ENCODE measurements around the gene CHML.

Gene CHML

DNA sequence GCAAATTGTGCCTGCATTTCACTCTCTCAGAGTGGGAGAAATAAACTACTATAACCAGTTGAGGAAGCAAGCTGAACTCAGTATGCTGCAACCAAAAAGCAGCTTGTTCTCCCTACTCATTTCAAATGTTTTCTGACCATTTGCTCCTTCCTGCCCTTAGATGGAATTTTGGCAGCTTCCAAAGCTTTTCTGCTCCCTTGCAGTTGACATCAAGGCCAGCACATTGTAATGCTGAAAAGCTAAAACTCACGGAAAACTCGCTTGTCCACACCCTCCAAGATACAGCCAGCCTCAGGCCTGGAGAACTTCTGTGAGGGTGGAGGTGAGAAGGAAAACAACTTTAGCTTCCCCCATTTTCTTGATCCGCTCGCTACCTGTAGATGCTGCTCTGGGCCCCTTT lies 5.0 kb upstream of the CHML start:
- DNase-seq: no peak

DNA sequence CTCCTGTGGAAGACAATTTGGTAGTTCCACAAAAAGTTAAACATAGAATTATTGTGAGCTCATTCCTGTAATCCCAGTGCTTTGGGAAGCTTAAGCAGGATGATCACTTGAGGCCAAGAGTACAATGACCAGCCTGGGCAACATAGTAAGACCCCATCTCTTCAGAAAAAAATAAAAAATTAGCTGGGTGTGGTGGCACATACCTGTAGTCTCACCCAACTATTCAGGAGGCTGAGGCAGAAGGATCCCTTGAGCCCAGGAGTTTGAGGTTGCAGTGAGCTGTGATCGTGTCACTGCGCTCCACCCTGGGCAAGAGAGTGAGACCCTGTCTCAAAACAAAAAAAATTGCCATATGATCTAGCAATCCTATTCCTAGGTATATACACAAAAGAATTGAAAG lies 4.1 kb upstream of the CHML start:
- no peak for DNase-seq

- no peak for DNase-seq
These were observed 2.4 kb upstream of the CHML start for GRCh38 chr1:241642593-241642944.

DNA sequence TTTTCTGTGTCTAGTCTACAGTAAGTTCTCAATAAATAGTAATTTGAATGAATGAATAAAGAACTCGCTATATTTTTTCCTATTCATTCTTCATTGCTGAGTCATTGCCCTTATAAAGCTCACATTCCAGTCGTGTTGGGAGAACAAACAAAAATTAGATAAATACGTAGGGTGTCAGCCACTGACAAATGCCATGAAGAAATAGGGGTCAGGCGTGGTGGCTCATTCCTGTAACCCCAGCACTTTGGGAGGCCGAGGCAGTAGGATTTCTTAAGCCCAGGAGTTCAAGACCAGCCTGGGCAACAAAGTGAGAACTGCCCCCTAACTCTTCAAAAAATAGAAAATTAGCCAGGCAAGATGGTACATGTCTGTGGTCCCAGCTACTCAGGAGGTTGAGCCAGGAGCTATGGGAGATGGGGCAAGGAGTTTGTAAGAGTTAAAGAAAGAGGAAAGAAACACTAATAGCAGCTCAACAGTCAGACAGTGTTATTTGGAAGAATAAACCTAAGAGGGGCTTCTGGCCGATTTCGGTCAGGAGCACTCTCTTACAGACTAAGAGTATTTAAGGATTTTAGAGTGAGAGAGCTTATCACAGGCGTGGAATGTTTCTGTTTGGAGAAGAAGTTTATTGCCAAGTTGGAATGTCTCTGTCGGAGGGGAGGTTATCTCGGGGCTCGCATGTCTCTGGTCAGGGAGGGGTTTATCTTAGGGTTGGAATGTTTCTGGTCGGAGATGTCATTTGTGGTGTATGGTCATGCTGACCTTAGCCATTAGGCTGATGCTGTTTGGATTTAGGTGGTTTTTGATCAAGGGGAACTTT lies 1.8 kb upstream of the CHML start:
- DNase-seq: no peak

- no peak for DNase-seq
These were observed 876 bp upstream of the CHML start for GRCh38 chr1:241640867-241641622.

DNA sequence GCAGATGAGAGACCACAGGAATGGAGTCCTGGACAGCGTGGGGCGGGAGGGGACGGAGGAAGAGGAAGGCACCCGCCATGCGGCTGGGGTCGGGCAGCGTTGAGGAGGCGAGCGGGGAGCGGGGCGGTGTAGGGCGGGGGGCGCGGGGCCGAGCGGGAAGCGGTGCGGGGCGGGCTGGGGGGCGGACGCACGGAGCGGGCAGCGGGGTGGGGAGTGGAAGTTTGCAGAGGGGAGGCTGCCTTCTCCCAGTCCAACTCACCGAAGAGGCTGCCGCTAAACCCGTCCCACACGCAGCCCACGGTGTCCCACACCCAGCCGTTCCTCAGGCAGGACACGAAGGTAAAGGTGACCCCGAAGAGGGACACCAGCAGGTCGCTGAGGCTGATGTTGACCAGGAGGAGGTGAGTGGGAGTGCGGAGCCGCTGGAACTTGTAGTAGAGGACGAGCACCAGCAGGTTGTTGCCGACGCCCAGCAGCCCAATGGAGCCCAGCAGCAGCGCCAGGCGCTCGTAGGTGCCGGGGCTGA lies 483 bp downstream of the CHML start:
- no peak for DNase-seq

DNA sequence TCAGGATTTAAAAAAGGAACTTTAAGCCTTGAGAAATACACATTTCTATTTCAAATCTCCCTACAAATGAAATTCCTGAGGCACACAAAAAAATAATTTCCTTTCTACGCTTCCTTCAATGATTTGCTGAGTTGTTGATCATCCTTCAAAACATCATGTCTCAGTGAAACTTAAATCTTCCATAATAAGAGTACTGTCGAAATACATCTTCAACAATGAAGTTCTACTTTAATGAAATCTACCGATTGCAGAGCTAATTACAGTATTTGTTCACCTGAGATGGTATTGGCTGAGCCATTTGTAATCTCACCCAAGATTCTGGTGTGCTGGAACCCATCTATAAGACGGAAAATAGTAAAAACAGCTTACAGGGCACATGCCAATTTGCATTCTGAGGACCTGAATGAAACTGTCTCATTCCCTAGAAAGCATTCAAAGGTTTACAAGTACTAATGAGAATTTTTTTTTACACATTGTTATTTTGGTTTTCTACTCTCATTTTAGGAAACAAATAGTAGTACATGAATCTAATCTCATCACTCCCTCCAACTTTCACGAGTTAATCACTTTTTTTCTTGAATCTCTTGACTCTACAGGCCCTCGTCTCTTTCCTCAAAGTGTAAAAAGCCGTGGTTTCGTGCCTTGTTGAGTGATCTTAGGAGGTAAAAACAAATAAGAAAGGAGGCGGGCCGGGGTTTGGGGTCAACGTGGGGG lies 1.1 kb downstream of the CHML start:
- no peak for DNase-seq

DNA sequence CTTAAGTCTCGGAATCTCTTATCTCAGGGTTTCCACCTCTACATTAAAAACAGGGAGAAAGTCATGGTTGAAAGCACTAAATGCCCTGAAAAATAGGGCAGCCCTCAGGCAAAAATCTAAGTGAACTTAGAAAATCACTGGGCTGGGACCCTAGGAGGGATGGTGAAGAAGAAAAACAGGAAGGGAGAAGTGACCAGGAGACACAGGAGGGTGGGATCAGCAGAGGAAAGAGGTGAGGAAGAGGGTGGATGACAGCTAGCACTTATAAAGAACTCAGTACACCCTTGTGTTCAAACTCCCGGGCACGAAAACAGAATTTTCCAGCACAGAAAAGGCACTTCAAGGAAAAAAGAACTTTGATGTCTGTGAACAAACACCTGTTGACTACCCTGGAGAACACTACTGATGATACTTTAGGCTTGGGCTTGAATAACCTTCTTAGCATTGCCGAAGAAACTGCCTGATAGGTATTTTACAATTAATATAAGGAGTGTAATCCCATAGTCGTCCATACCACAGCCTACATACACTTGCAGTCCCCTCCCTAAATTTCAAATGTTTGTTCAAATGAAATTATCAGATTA lies 2.0 kb downstream of the CHML start:
- no peak for DNase-seq

- DNase-seq: no peak
These were observed 2.6 kb downstream of the CHML start for GRCh38 chr1:241637604-241638003.

GRCh38 chr1:241637046-241637590 lies 3.1 kb downstream of the CHML start:
- DNase-seq: no peak

- no peak for DNase-seq
These were observed 3.9 kb downstream of the CHML start for GRCh38 chr1:241636291-241636690.

DNA sequence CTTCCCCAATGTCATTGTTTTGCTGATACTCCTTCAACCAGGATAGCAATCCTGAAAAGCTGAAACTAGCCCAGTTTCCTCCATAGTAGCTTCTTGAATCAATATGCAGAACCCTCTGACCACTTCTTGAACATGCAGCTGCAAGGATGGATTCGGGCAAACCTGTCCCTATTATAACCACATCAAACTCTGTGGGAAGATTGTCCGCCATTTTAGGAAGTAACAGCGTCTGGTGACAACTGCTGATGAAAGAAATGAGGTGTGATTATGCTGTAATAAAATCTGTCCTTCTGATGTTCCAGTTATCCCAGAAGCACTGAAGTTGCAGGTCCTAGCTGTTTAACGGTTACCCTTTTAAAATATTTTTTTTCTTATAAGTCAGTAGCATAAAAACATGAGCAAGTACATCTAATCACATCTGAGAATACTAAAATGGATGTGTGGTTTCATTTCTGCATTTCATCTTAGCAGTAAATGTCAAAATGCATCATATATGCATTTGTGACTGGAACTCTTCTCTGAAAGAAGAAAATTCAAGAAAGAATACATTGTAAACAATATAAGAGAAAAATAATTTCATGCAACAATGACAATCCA lies 4.5 kb downstream of the CHML start:
- no peak for DNase-seq

DNA sequence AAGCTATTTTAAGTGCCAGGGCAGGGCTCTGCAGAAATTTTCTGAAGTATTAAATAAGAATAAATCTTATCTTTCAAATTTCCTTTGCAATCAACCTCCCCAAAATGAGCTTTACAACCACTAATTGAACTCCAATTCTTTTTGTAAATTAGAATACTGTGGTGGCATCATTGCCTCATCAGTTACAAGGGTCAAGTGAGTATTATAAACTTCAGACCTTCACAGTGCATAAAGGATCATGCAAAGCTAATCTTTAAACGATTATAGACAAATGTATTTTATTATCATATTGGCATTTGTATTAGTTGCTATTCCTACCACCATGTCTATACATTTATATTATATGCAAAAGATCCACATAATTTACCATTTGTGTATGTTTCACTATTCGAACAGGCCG lies 7.2 kb downstream of the CHML start:
- DNase-seq: no peak

GRCh38 chr1:241631674-241632073 lies 8.5 kb downstream of the CHML start:
- DNase-seq: no peak

DNA sequence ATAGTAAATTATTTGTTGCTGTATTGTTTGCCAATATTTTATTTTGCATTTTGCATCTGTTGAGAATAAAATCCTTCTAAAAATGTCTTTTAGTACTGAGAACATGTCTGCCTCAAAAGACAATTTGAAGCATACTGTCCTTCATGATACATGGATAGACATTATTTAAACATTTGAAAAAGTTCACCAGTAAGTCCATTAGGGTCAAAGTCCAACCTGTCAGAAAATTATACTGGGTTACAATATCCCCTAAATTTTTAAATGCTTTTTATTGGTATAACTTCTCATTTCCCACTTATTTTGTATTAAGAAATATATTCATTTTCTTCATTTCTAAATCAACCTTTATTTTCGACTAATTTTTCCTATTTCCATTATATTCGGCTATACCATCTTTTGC lies 9.3 kb downstream of the CHML start:
- no peak for DNase-seq

GRCh38 chr1:241630476-241630875 lies 9.7 kb downstream of the CHML start:
- DNase-seq: no peak

DNA sequence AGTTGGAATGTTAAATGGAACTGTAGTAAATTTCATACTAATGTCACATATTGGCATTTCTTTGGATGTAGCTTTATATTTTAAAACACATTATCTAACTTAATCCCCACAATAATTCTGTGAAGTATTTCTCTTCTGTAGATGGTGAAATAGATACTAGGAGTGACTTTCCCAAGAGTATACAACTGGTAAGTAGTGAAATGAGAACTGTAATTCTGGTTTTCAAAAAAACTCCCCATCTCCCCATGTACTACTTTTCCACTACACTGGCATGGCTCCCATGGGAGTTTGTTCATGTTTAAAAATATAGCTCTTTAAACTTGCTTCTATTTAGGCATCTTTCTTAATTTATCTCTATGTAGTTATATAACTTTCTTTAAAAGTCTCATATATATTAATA lies 10.2 kb downstream of the CHML start:
- no peak for DNase-seq

DNA sequence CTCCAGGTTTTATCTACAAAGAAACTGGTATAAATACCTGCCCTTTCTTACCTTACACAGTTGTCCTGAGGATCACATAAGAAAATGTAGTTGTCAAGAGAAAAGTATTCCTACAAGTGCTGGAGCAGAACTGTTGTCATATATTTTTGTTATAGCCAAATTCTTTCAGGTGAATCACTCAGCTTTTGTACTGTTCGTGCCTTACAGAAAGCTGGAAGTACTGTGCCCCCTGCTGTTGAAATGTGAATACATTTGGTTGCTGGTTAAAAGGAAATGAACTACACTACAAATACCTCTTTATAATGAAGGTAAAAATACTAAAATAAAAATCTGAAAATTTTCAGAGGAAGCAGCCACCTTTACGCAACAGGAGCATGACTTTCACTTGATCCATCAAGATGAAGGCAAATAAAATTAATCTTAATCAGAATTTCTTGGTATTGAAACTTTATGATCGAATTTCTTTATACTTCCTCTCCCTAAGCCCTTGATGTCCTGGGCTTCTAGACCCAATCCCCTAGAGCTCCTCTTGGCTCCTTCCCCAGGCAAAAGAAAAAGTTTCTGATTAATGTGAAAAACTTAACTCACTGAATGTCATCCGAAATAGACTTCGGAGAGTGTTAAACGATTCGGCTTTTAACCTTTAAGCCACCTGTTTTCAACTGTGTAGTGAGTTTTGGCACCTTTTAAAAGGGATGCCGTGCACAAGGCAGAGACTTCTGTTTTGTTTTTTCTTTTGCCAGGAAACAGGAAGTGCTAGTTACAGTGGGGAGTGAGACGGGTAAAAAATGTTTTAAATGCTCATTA lies 12.5 kb downstream of the CHML start:
- peak; percentile 40 for DNase-seq

- DNase-seq: no peak
These were observed 15.2 kb downstream of the CHML start for GRCh38 chr1:241624935-241625334.

DNA sequence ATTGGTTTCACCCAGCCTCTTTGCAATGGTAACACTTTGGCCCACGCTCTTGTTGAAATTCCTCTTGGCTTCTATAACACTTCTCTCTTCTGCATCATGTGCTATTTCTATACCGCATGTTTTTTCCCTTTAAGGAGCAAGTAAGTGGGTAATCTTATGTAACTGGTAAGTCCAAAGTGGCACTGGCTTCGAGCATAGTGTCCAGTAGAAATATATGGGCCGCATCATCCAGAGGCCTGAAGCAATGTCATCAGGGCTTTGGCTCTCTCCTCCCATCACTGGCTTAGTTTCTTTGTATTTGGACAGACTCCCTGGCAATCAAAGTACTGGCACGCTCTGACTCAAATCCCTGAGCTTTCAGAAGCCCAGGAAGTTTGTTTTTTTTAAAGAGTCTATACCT lies 17.5 kb downstream of the CHML start:
- no peak for DNase-seq

DNA sequence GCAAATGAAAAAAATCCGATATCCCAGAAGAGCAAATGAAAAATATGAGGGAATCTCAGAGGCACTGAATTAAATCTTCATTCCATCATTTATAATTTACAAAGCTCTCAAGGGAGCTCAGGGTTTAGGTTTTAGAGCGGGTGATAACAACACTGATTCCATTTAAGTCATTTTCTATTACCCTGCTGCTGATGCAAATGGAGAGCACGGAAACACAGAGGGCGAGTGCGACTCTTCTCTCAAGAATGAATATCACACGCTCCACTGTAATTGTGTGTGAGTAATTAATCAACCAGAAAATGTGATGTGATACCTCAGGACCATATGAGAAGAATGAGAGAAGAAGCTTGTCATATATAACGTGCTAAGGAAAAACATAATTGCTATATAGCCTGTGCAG lies 22.7 kb downstream of the CHML start:
- DNase-seq: no peak
